ENCODE results near the gene PRR36. TPM values are rescaled to one million over a fixed set of nuclear protein-coding genes. Genes with fewer than 3 reads are reported as not detected.

PRR36 gene
- total RNA-seq, 1 experiment from 2014 or later: 3.3 TPM

GRCh38 chr19:7899751-7900378 is 25.7 kb upstream of the PRR36 start:
- H3K9me3 ChIP-seq (ENCODE audit: low read depth, low read length, poor library complexity, severe bottlenecking): no peaks in the 10 kb centered on the region
- no peaks in the 10 kb centered on the region for H3K36me3 ChIP-seq (ENCODE audit: insufficient read depth, low read length, poor library complexity, severe bottlenecking)
- H3K4me3 ChIP-seq (ENCODE audit: low read depth, low read length, poor library complexity, severe bottlenecking): no peak overlapping the region
- intact Hi-C loops (cut with micrococcal nuclease; ENCODE audit: unreplicated experiment): no loop called here
- no TSS peak for BruUV-seq (replicated peaks)
- H3K27me3 ChIP-seq (replicated peaks; ENCODE audit: insufficient read depth, low read depth, low read length, poor library complexity): no peaks in the 10 kb centered on the region
- DNase-seq (ENCODE audit: low spot score): no peak
- ChIA-PET POLR2A (ENCODE audit: low non-redundant PET) (no interaction called here), CTCF (no interaction called here)
- H3K27ac ChIP-seq (ENCODE audit: low read depth, low read length, poor library complexity, severe bottlenecking): no peak overlapping the region
- peaks cover 7% of the 10 kb centered on the region for H3K4me1 ChIP-seq (ENCODE audit: insufficient read depth, low read length, poor library complexity, severe bottlenecking)
- TF ChIP-seq EZH2 (IDR thresholded peaks at IDR 0.05; ENCODE audit: borderline replicate concordance, low read depth, low read length, poor library complexity, severe bottlenecking): no peak
- no peak for TF ChIP-seq CTCF (conservative IDR thresholded peaks at IDR 0.05; ENCODE audit: low read depth, low read length)

- no peak overlapping the region for H3K27ac ChIP-seq (ENCODE audit: low read depth, low read length, poor library complexity, severe bottlenecking)
- no peak overlapping the region for H3K4me3 ChIP-seq (ENCODE audit: low read depth, low read length, poor library complexity, severe bottlenecking)
- peaks cover 3% of the 10 kb centered on the region for H3K4me1 ChIP-seq (ENCODE audit: insufficient read depth, low read length, poor library complexity, severe bottlenecking)
- DNase-seq (ENCODE audit: low spot score): no peak
- H3K9me3 ChIP-seq (ENCODE audit: low read depth, low read length, poor library complexity, severe bottlenecking): no peaks in the 10 kb centered on the region
- CTCF ChIA-PET: no interaction called here
- TF ChIP-seq EZH2 (IDR thresholded peaks at IDR 0.05; ENCODE audit: borderline replicate concordance, low read depth, low read length, poor library complexity, severe bottlenecking) (no peak), CTCF (conservative IDR thresholded peaks at IDR 0.05; ENCODE audit: low read depth, low read length) (no peak)
- intact Hi-C loops (cut with micrococcal nuclease; ENCODE audit: unreplicated experiment): no loop called here
- POLR2A ChIA-PET (ENCODE audit: low non-redundant PET): no interaction called here
- BruUV-seq (replicated peaks): no TSS peak
- H3K27me3 ChIP-seq (replicated peaks; ENCODE audit: insufficient read depth, low read depth, low read length, poor library complexity): no peaks in the 10 kb centered on the region
- H3K36me3 ChIP-seq (ENCODE audit: insufficient read depth, low read length, poor library complexity, severe bottlenecking): no peaks in the 10 kb centered on the region
Observed at GRCh38 chr19:7898967-7899366, 24.8 kb upstream of the PRR36 start.

- no peaks in the 10 kb centered on the region for H3K9me3 ChIP-seq (ENCODE audit: low read depth, low read length, poor library complexity, severe bottlenecking)
- H3K4me3 ChIP-seq (ENCODE audit: low read depth, low read length, poor library complexity, severe bottlenecking): no peak overlapping the region
- ChIA-PET CTCF (interaction anchor here (0.7 kb wide), 1 partner anchor 28 kb away, joined by 8 read pairs; no protein-coding TSS in a partner anchor), POLR2A (ENCODE audit: low non-redundant PET) (interaction anchor here (0.7 kb wide), 1 partner anchor 23 kb away, joined by 8 read pairs; the partner anchor contains the start of gene SNAPC2)
- no peak for DNase-seq (ENCODE audit: low spot score)
- no peaks in the 10 kb centered on the region for H3K4me1 ChIP-seq (ENCODE audit: insufficient read depth, low read length, poor library complexity, severe bottlenecking)
- intact Hi-C loops (cut with micrococcal nuclease; ENCODE audit: unreplicated experiment): no loop called here
- no peaks in the 10 kb centered on the region for H3K36me3 ChIP-seq (ENCODE audit: insufficient read depth, low read length, poor library complexity, severe bottlenecking)
- H3K27me3 ChIP-seq (replicated peaks; ENCODE audit: insufficient read depth, low read depth, low read length, poor library complexity): no peaks in the 10 kb centered on the region
- no peak overlapping the region for H3K27ac ChIP-seq (ENCODE audit: low read depth, low read length, poor library complexity, severe bottlenecking)
- TF ChIP-seq CTCF (conservative IDR thresholded peaks at IDR 0.05; ENCODE audit: low read depth, low read length) (no peak), EZH2 (IDR thresholded peaks at IDR 0.05; ENCODE audit: borderline replicate concordance, low read depth, low read length, poor library complexity, severe bottlenecking) (no peak)
- BruUV-seq (replicated peaks): no TSS peak
Observed at GRCh38 chr19:7897292-7897691, 23.1 kb upstream of the PRR36 start.

All from A673 (cell line).